ENCODE results near the gene GRIN3B.
"Not testable (repeated sequence)": the region's sequence is repeated elsewhere in the genome, so short reads cannot be mapped to it uniquely, and the experiment has no call there.

Gene GRIN3B, protein sequence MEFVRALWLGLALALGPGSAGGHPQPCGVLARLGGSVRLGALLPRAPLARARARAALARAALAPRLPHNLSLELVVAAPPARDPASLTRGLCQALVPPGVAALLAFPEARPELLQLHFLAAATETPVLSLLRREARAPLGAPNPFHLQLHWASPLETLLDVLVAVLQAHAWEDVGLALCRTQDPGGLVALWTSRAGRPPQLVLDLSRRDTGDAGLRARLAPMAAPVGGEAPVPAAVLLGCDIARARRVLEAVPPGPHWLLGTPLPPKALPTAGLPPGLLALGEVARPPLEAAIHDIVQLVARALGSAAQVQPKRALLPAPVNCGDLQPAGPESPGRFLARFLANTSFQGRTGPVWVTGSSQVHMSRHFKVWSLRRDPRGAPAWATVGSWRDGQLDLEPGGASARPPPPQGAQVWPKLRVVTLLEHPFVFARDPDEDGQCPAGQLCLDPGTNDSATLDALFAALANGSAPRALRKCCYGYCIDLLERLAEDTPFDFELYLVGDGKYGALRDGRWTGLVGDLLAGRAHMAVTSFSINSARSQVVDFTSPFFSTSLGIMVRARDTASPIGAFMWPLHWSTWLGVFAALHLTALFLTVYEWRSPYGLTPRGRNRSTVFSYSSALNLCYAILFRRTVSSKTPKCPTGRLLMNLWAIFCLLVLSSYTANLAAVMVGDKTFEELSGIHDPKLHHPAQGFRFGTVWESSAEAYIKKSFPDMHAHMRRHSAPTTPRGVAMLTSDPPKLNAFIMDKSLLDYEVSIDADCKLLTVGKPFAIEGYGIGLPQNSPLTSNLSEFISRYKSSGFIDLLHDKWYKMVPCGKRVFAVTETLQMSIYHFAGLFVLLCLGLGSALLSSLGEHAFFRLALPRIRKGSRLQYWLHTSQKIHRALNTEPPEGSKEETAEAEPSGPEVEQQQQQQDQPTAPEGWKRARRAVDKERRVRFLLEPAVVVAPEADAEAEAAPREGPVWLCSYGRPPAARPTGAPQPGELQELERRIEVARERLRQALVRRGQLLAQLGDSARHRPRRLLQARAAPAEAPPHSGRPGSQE

GRCh38 chr19:1000095-1000494 is at the start of gene GRIN3B:
Gene GRIN3B, plus strand, starts transcription at chr19:1000419. Its CDS starts 19 bp downstream, at chr19:1000438.
- DNase-seq (ENCODE audit: low spot score in 2 of 2) (peak in 1 of 2 donors; percentile 49), ATAC-seq (ENCODE audit: low read depth) (peak; percentile 54)
- H3K4me1 Mint-ChIP-seq = peaks cover 16% of the 10 kb centered on the region
- H3K27ac Mint-ChIP-seq = peak within 1 kb of the TSS; percentile 13
- peak within 1 kb of the TSS; percentile 71 for H3K4me3 Mint-ChIP-seq
- H3K27me3 Mint-ChIP-seq = peaks cover 22% of the 10 kb centered on the region
- no peaks in the 10 kb centered on the region for H3K9me3 Mint-ChIP-seq
- H3K36me3 Mint-ChIP-seq = no peaks in the 10 kb centered on the region

GRCh38 chr19:952049-952679 is 48.1 kb upstream of the GRIN3B start:
- ATAC-seq (ENCODE audit: low read depth) = no peak
- peak overlapping the region; percentile 75 for H3K27ac Mint-ChIP-seq
- H3K36me3 Mint-ChIP-seq = no peaks in the 10 kb centered on the region
- H3K27me3 Mint-ChIP-seq = no peaks in the 10 kb centered on the region
- peaks cover 23% of the 10 kb centered on the region for H3K4me1 Mint-ChIP-seq
- DNase-seq (ENCODE audit: low spot score in 2 of 2) = no peak
- H3K9me3 Mint-ChIP-seq = no peaks in the 10 kb centered on the region
- peak overlapping the region; percentile 77 for H3K4me3 Mint-ChIP-seq

DNA sequence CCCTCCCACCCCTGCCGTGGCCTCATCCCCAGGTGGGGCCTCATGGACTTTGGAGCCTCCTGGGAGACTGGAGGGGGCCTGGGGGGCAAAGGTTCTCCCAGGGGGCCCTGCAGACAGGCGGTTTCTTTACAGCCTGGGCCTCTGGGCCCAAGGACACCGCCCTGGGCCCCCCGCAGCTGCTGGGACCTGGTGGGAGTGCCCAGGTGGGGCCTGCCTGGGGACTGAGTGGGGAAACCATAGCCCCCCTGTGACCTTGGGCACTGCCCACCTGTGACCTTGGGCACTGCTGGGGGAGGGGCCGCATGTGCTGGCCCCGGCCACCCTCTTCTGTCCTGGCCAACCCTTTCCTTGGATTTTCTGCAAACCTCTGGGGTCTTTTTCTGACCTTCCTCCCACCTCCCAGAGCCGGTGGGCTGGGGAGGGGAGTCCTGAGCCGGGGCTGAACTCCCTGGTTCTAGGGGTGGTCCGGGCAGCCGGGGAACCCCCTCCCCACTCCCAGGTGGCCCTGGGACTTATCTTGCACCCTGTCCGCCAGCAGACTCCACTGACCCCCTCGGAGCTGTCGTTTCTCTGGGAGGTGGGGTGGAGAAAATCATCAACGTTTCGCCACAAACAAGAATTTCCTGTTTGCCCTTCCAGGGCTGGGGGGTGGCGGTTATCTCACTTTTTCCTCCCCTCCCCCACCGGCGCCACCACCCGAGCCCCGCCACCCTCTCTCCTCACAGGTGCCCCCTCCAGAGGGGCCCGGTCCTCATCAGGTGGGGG is 47.4 kb upstream of the GRIN3B start:
- no peak for DNase-seq (ENCODE audit: low spot score in 2 of 2)
- Mint-ChIP-seq H3K36me3 (no peaks in the 10 kb centered on the region), H3K9me3 (no peaks in the 10 kb centered on the region), H3K4me1 (peaks cover 19% of the 10 kb centered on the region), H3K27me3 (no peaks in the 10 kb centered on the region), H3K27ac (peak overlapping the region; percentile 75), H3K4me3 (peak overlapping the region; percentile 77)
- no peak for ATAC-seq (ENCODE audit: low read depth)

DNA sequence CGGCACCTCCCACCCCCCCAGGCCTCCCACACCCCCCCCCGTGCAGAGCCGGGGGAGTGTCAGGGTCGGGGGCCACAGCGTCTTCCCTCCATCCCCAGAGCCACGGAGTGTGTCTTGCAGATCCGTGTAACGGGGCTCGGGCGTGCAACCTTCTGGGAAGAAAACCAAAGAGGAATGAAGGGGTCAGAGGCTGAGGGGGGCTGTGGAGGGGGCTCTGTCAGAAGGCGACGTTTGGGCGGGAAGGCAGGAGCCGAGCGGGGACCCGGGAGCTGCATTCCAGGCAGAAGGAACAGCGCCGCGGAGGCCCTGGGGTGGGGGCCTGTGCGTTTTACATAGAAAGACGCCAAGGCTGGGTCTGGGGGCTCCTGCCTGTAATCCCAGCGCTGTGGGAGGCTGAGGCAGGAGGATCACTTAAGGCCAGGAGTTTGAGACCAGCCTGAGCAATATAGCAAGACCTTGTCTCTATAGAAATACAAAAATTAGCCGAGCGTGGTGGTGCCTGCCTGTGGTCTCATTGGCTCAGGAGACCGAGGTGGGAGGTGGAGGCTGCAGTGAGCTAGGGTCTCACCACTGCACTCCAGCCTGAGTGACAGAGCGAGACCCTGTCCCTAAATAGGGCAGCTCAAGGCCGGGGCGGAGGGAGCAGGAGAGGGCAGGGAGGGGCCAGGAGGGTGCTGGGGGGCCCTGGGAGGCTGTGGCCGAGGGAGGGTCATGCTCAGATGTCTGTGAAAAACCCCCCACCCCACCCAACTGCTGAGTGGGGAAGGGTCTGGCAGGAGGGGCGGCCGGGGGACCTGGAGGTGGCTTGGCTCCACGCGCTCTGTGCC is 46.6 kb upstream of the GRIN3B start:
- H3K9me3 Mint-ChIP-seq = no peaks in the 10 kb centered on the region
- H3K27ac Mint-ChIP-seq = peak overlapping the region; percentile 75
- peaks cover 17% of the 10 kb centered on the region for H3K4me1 Mint-ChIP-seq

DNA sequence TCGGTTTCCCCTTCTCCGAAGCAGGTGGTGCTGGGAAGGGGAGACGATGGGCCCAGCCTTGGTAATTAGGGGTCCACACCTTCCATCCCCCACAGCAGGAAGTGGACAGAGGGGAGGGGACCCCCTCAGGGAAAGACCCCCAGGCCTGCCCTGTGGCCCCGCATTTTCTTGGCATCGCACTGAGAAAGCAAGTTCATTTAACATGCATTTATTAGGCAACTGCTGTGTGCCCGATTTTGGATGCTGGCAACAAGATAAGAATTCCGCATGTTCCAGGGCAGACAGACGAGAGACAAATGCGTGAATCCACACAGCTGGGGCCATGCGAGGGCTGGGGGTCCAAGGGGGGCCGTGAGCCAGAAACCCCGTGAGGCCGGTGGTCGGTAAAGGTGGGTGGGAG is 45.9 kb upstream of the GRIN3B start:
- H3K9me3 Mint-ChIP-seq = no peaks in the 10 kb centered on the region
- H3K36me3 Mint-ChIP-seq = no peaks in the 10 kb centered on the region
- H3K27ac Mint-ChIP-seq = peak overlapping the region; percentile 62
- H3K27me3 Mint-ChIP-seq = no peaks in the 10 kb centered on the region
- ATAC-seq (ENCODE audit: low read depth) (no peak), DNase-seq (ENCODE audit: low spot score in 2 of 2) (no peak)
- H3K4me3 Mint-ChIP-seq = peak overlapping the region; percentile 72
- H3K4me1 Mint-ChIP-seq = peaks cover 17% of the 10 kb centered on the region

More for the DNA sequence above, 46.6 kb upstream of the GRIN3B start:
- no peak for DNase-seq (ENCODE audit: low spot score in 2 of 2)
- Mint-ChIP-seq H3K27me3 (no peaks in the 10 kb centered on the region), H3K4me3 (peak overlapping the region; percentile 77), H3K36me3 (no peaks in the 10 kb centered on the region)
- no peak for ATAC-seq (ENCODE audit: low read depth)

DNA sequence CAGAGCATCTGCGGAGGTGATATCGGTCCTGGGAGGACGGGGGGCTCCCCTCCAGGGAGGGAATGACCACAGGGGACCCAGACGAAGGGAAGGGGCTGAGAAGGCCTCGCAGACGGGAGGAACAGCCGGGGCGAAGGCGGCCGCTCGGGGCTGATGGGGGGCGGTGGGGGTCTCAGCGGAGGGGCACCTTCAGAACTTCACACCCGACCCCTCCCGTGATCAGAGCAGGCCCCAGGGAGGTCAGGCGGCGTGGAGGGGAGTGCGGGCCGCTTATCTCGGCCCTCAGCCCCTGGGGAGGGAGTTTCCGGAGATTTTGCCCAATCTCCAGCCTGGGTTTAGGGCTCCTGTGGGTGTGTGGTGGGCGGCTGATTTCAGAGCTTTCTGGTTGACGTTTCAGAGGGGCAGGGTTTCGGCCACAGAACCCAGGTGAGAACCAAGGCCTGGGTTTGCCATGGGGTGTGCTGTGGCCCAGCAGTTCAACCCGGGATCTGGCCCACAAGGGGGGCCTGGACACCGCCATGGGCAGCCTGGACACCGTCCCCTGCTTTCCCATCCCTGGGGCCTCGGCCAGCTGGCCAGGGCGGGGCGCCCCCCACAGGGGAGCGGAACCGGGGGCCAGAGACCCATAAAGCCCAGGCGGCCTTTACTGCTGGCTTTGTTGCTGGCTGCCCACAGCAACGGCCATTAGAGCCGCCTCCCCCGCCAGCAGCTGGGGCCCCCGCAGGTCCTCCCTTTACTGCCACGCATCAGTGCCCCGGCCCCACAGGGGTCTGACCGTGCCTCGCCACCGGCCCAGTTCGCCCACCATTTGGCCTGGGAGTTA is 45.3 kb upstream of the GRIN3B start:
- H3K36me3 Mint-ChIP-seq = no peaks in the 10 kb centered on the region
- no peak for DNase-seq (ENCODE audit: low spot score in 2 of 2)
- ATAC-seq (ENCODE audit: low read depth) = peak; percentile 53
- H3K27me3 Mint-ChIP-seq = no peaks in the 10 kb centered on the region
- peak overlapping the region; percentile 62 for H3K27ac Mint-ChIP-seq
- no peaks in the 10 kb centered on the region for H3K9me3 Mint-ChIP-seq
- peak overlapping the region; percentile 72 for H3K4me3 Mint-ChIP-seq
- H3K4me1 Mint-ChIP-seq = peaks cover 17% of the 10 kb centered on the region

DNA sequence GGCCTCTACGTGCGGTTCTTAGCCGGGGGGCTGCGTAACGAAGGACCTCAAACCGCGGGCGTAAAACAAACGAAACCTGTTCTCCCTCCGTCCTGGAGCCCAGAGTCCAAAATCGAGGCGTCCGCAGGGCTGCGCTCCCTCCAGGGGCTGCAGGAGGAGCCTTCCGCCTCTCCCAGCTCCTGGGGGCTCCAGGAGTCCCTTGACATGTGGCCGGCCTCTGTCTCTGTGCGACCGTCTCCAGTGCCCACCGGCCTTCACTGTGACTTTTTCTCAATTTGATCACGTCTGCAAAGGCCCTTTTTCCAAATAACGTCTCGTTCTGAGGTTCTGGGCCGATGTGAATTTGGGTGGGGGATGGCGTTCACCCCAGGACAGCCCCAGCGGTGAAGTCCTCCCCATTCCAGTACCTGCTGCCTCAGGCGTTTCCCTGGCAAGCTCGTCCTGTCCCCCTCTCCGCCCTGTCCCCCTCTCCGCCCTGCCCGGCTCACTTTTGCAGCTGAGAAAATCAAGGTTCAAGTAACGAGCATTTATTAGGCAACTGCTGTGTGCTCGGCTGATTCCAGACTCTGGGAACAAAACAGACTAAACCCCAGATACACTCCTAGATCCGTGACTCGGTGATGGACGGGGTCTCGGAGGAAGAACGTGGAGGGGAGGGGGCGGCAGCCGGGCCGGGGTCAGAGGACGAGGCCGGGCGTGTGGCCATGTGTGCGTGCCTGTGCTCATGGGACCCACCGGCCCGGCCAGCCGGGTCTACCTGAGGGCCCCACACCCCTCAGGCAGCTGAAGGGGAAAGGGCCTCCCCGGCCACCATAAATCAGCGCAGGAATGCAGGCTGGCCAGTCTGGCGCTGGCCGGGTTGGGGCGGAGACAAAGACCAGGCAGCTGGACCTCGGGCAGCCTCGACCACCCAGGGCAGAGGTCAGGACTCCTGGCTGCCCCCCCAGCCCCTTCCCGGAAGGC is 44.1 kb upstream of the GRIN3B start:
- Mint-ChIP-seq H3K9me3 (no peaks in the 10 kb centered on the region), H3K4me3 (no peak overlapping the region), H3K36me3 (peaks cover 5% of the 10 kb centered on the region), H3K27ac (no peak overlapping the region), H3K4me1 (peaks cover 11% of the 10 kb centered on the region), H3K27me3 (no peaks in the 10 kb centered on the region)
- ATAC-seq (ENCODE audit: low read depth) = no peak
- no peak for DNase-seq (ENCODE audit: low spot score in 2 of 2)

- H3K4me3 Mint-ChIP-seq = no peak overlapping the region
- peaks cover 5% of the 10 kb centered on the region for H3K36me3 Mint-ChIP-seq
- H3K27me3 Mint-ChIP-seq = no peaks in the 10 kb centered on the region
- H3K4me1 Mint-ChIP-seq = peaks cover 8% of the 10 kb centered on the region
- ATAC-seq (ENCODE audit: low read depth) = no peak
- no peak overlapping the region for H3K27ac Mint-ChIP-seq
- H3K9me3 Mint-ChIP-seq = no peaks in the 10 kb centered on the region
- DNase-seq (ENCODE audit: low spot score in 2 of 2) = no peak
Observed at GRCh38 chr19:956766-957440, 43.3 kb upstream of the GRIN3B start.

DNA sequence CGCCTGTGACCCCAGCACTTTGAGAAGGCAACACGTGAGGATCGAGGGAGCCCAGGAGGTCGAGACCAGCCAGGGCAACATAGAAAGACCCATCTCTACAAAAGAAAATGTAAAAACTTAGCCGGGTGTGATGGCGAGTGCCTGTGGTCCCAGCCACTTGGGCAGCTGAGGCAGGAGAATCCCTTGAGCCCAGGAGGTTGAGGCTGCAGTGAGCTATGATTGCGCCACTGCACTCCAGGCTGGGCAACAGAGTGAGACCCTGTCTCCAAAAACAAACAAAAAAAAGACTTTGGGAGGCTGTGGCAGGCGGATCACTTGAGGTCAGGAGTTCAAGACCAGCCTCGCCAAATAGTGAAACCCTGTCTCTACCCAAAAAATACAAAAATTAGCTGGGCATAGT is 42.6 kb upstream of the GRIN3B start:
- not testable (repeated sequence) for H3K36me3 Mint-ChIP-seq; H3K4me3 Mint-ChIP-seq; ATAC-seq (ENCODE audit: low read depth); H3K4me1 Mint-ChIP-seq; H3K27me3 Mint-ChIP-seq; H3K27ac Mint-ChIP-seq; H3K9me3 Mint-ChIP-seq; DNase-seq (ENCODE audit: low spot score in 2 of 2)

GRCh38 chr19:958967-959855 is 41.0 kb upstream of the GRIN3B start:
- DNase-seq (ENCODE audit: low spot score in 2 of 2) (no peak), ATAC-seq (ENCODE audit: low read depth) (no peak)
- no peaks in the 10 kb centered on the region for H3K27me3 Mint-ChIP-seq
- H3K4me3 Mint-ChIP-seq = no peak overlapping the region
- H3K4me1 Mint-ChIP-seq = peaks cover 2% of the 10 kb centered on the region
- no peaks in the 10 kb centered on the region for H3K9me3 Mint-ChIP-seq
- no peak overlapping the region for H3K27ac Mint-ChIP-seq
- H3K36me3 Mint-ChIP-seq = peaks cover 10% of the 10 kb centered on the region

Data from memory B cell (primary cell).